Endothelial cell of umbilical vein (primary cell): ENCODE measurements around the gene STPG3. TPM values are rescaled to one million over a fixed set of nuclear protein-coding genes. Genes with fewer than 3 reads are reported as not detected.

Experiments
- BruUV-seq: library from RNA; stranded (reverse); fragments of 400-500 nt; replicated peaks from 2 replicates; lab custom pipeline; 2021; lab: Mats Ljungman, UMichigan
- CTCF ChIA-PET: fragments of 300-600, 350-600 bp; sonication (Branson Sonifier 250); formaldehyde crosslinking; loops from one replicate; lab custom pipeline; 2021; ENCODE audit warnings: antibody characterized with exemption, inconsistent platforms; lab: Charles Lee
- POLR2A ChIA-PET: fragments of 300-600, 350-600 bp; sonication (Branson Sonifier 250); formaldehyde crosslinking; loops from one replicate; lab custom pipeline; 2021; ENCODE audit warnings: antibody characterized with exemption, inconsistent platforms; lab: Charles Lee
- DNase-seq: peaks from one replicate; pipeline ENCODE4 v3.0.0-alpha.2; 2011; ENCODE audit warnings: low read depth, low spot score
- FAIRE-seq: peaks from 2 replicates; lab custom pipeline; 2011; peaks lifted over from hg19 to GRCh38; lab: Jason Lieb, UNC
- H2AFZ ChIP-seq: 2 replicates; pipeline ENCODE4 v1.6.0; 2012; ENCODE audit warnings: low read depth, low read length, control low read depth, inconsistent platforms
- H3K27ac ChIP-seq: 2 replicates; pipeline ENCODE4 v1.5.1; 2011; ENCODE audit warnings: low read depth, mild to moderate bottlenecking, control low read depth, low read length, moderate library complexity; ENCODE audit not compliant: insufficient read depth
- H3K27me3 ChIP-seq, 2 experiments: 2 replicates each; pipeline versions ENCODE4 v1.6.0 to v1.6.1; 2011; ENCODE audit warnings: low read length in 2 of 2, mixed read lengths in 1 of 2; ENCODE audit not compliant: control insufficient read depth in 2 of 2, insufficient read depth in 2 of 2
- H3K36me3 ChIP-seq, 2 experiments: 2 replicates in 1 of 2; 3 replicates in 1 of 2; pipeline ENCODE4 v1.5.1; 2011; ENCODE audit warnings: low read length in 2 of 2, mild to moderate bottlenecking in 1 of 2, moderate library complexity in 1 of 2; ENCODE audit not compliant: control insufficient read depth in 2 of 2, insufficient read depth in 2 of 2; ENCODE audit errors: extremely low read depth in 1 of 2
- H3K4me1 ChIP-seq: 3 replicates; pipeline ENCODE4 v1.5.1; 2011; ENCODE audit warnings: mild to moderate bottlenecking, low read length; ENCODE audit not compliant: control insufficient read depth, insufficient read depth; ENCODE audit errors: extremely low read depth
- H3K4me2 ChIP-seq: 2 replicates; pipeline ENCODE4 v1.6.1; 2011; ENCODE audit warnings: low read length, control low read depth, mixed read lengths; ENCODE audit not compliant: insufficient read depth
- H3K4me3 ChIP-seq, 3 experiments: fragments of 200-600 bp in 1 of 3; sonication (generic), shearing (Covaris generic) in 1 of 3; replicated peaks in 1 of 3; 2 replicates each; pipeline ENCODE4 v1.5.1; 2011 to 2016; ENCODE audit warnings: control low read depth in 3 of 3, low read length in 3 of 3, mild to moderate bottlenecking in 2 of 3, inconsistent platforms in 1 of 3, low read depth in 1 of 3, moderate library complexity in 1 of 3; ENCODE audit not compliant: insufficient read depth in 1 of 3
- H3K79me2 ChIP-seq: 2 replicates; pipeline ENCODE4 v1.6.0; 2012; ENCODE audit warnings: low read length, inconsistent platforms; ENCODE audit not compliant: control insufficient read depth, insufficient read depth
- H3K9ac ChIP-seq: replicated peaks from 2 replicates; pipeline ENCODE3; 2011; ENCODE audit warnings: low read length, control low read depth; ENCODE audit not compliant: insufficient read depth; ENCODE audit errors: extremely low read depth
- H3K9me1 ChIP-seq: replicated peaks from 3 replicates; pipeline ENCODE4 v1.6.0; 2011; ENCODE audit warnings: mild to moderate bottlenecking, low read length; ENCODE audit not compliant: control insufficient read depth, insufficient read depth; ENCODE audit errors: extremely low read depth
- H3K9me3 ChIP-seq: replicated peaks from 2 replicates; pipeline ENCODE4 v1.5.1; 2012; ENCODE audit warnings: low read length, inconsistent platforms; ENCODE audit not compliant: control insufficient read depth, insufficient read depth
- H4K20me1 ChIP-seq: replicated peaks from 2 replicates; pipeline ENCODE3; 2011; ENCODE audit warnings: mild to moderate bottlenecking, low read length; ENCODE audit not compliant: control insufficient read depth, insufficient read depth; ENCODE audit errors: extremely low read depth
- CTCF ChIP-seq, 2 donors: IDR thresholded peaks; 1 replicate in 1 of 2; 2 replicates in 1 of 2; pipeline ENCODE4 v1.5.1; 2011; ENCODE audit warnings: low read length in 2 of 2, mild to moderate bottlenecking in 2 of 2, moderate library complexity in 2 of 2, control low read depth in 1 of 2, inconsistent platforms in 1 of 2, low read depth in 1 of 2; ENCODE audit not compliant: insufficient read depth in 1 of 2; ENCODE audit errors: extremely low read depth in 1 of 2
- JUN ChIP-seq: IDR thresholded peaks from 2 replicates; pipeline ENCODE4 v1.6.1; 2011; ENCODE audit warnings: borderline replicate concordance, low read depth; ENCODE audit not compliant: insufficient read length, insufficient read depth
- POLR2A ChIP-seq: IDR thresholded peaks from 2 replicates; pipeline ENCODE4 v1.6.1; 2012; ENCODE audit warnings: low read depth, mild to moderate bottlenecking, control low read depth, low read length
- POLR2AphosphoS5 ChIP-seq: IDR thresholded peaks from 2 replicates; pipeline ENCODE4 v1.6.1; 2012; ENCODE audit warnings: low read depth, mild to moderate bottlenecking, control low read depth, low read length, moderate library complexity; ENCODE audit not compliant: insufficient read depth
- dilution Hi-C: fragments of 300-500 bp; cut with MboI; formaldehyde crosslinking; loops from one replicate; pipeline ENCODE4 v1.15.0; 2019; ENCODE audit warnings: low sequenced_read_pairs; ENCODE audit not compliant: extremely low pct_ligation_motif_present
- intact Hi-C: fragments of 100-400 bp; cut with micrococcal nuclease; formaldehyde crosslinking; loops from one replicate; pipeline ENCODE4 v1.10.0; 2022
- polyA plus RNA-seq, 4 experiments: library from polyadenylated mRNA; depleted of rRNA in 3 of 4; stranded (reverse) in 3 of 4; unstranded in 1 of 4; fragments of >200 nt; gene quantifications; 2 replicates each; pipeline versions ENCODE4 v1.2.1 to v1.2.3, GENCODE V29; 2011 to 2012; ENCODE audit warnings: missing spikeins in 1 of 4
- total RNA-seq: library from RNA; stranded (reverse); gene quantifications from 2 replicates; pipeline ENCODE4 v1.2.3, GENCODE V29; 2021

STPG3 gene
- total and polyA plus RNA-seq, 2 donors (not counting 3 experiments of a cell fraction or from before 2014, with no cell fraction given) = not detected

GRCh38 chr9:137300567-137301080, 49.5 kb downstream of the STPG3 start:
- intact Hi-C loops = no loop called here

More at GRCh38 chr9:137300567-137301080, 49.5 kb downstream of the STPG3 start:
- BruUV-seq = no TSS peak
- H3K4me2 ChIP-seq = peak overlapping the region; percentile 84
- H4K20me1 ChIP-seq = no peaks in the 10 kb centered on the region
- dilution Hi-C loops = no loop called here
- ChIA-PET POLR2A (interaction anchor here (0.6 kb wide), 1 partner anchor 212 kb away, joined by 6 read pairs; no protein-coding TSS in a partner anchor), CTCF (interaction anchor here (1.0 to 3.1 kb wide), 5 partner anchors 13 to 146 kb away, joined by 3 to 36 read pairs (median 20); no protein-coding TSS in a partner anchor)
- no peak overlapping the region for H2AFZ ChIP-seq
- H3K4me3 ChIP-seq = peak overlapping the region; percentile 61 to 83 (median 70)
- TF ChIP-seq POLR2A (peak; percentile 8), JUN (no peak), CTCF (IDR thresholded peaks at IDR 0.05; ENCODE audit: extremely low read depth in 1 of 2, insufficient read depth in 1 of 2, low read depth in 1 of 2, low read length in 2 of 2) (no peak), POLR2AphosphoS5 (no peak)
- no peaks in the 10 kb centered on the region for H3K9me1 ChIP-seq
- peak; percentile 52 for FAIRE-seq
- H3K27me3 ChIP-seq = no peaks in the 10 kb centered on the region
- H3K36me3 ChIP-seq = no peaks in the 10 kb centered on the region
- H3K9ac ChIP-seq = peak overlapping the region; percentile 53
- H3K27ac ChIP-seq = peak overlapping the region; percentile 93
- peaks cover 61% of the 10 kb centered on the region for H3K4me1 ChIP-seq
- DNase-seq = peak; percentile 55
- H3K9me3 ChIP-seq = no peaks in the 10 kb centered on the region
- H3K79me2 ChIP-seq = peaks cover 26% of the 10 kb centered on the region
